SH-SY5Y (cell line): Measurements from ENCODE around the gene PADI4.

Experiments
- GATA2 ChIP-seq: IDR thresholded peaks from 2 replicates; pipeline ENCODE4 v1.6.1; 2011; ENCODE audit warnings: mild to moderate bottlenecking, low read depth, low read length
- GATA3 ChIP-seq: IDR thresholded peaks from 2 replicates; pipeline ENCODE4 v1.6.1; 2011; ENCODE audit warnings: low read depth, mild to moderate bottlenecking, low read length, moderate library complexity

The PADI4 gene

DNA sequence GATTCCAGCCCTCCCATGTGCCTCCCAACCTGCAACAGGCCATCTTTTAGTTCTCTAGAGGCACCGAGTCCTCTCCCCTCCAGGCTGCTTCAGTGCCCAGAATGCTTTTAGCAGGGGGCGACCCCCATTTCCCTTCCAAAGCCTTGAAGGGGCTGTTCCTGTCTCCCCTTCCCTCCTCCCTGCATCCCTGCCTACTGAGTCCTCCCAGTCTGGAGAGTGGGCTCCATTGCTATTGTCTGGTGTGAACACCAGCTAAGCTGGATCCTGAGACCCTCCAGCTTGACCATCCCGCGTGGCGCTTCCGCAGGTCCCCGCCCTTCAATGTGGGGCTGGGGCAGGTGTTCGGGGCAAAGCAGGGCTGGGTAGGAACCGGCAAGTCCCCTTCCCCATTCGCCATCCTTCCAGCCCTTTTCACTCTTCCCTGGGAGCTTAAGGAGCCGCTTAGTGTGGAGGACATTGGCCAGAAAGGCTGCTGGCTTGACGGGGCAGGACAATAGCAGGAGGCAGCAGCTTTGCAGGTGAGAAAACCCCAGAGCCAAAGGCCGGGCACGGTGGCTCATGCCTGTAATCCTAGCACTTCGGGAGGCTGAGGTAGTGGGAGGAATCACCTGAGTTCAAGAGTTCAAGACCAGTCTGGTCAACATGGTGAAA lies 96.2 kb downstream of the PADI4 start:
- TF ChIP-seq GATA2 (no peak), GATA3 (no peak)

DNA sequence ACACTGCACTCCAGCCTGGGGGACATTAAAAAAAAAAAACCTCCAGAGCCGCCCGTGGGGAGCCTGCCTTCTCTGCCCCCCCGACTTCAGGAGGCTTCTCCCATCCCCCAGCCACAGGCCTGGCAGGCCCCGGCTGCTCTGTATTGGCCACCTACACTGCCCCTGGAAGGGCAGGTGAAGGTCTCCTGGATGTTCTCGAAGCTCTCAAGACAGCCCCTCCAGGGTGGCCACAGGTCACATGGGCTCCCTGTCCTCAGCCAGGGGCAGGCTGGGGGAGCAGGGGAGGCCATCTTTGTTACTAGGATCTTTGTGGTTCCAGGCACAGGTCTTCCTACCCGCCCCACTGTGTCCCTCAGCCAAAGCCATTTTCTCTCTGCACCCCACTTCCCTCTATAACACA lies 96.8 kb downstream of the PADI4 start:
- TF ChIP-seq GATA3 (no peak), GATA2 (no peak)

- TF ChIP-seq GATA2 (no peak), GATA3 (no peak)
These were observed 98.1 kb downstream of the PADI4 start for GRCh38 chr1:17405898-17406759.

GRCh38 chr1:17409391-17409811 lies 101.4 kb downstream of the PADI4 start:
- TF ChIP-seq GATA2, result no peak
- no peak for TF ChIP-seq GATA3

DNA sequence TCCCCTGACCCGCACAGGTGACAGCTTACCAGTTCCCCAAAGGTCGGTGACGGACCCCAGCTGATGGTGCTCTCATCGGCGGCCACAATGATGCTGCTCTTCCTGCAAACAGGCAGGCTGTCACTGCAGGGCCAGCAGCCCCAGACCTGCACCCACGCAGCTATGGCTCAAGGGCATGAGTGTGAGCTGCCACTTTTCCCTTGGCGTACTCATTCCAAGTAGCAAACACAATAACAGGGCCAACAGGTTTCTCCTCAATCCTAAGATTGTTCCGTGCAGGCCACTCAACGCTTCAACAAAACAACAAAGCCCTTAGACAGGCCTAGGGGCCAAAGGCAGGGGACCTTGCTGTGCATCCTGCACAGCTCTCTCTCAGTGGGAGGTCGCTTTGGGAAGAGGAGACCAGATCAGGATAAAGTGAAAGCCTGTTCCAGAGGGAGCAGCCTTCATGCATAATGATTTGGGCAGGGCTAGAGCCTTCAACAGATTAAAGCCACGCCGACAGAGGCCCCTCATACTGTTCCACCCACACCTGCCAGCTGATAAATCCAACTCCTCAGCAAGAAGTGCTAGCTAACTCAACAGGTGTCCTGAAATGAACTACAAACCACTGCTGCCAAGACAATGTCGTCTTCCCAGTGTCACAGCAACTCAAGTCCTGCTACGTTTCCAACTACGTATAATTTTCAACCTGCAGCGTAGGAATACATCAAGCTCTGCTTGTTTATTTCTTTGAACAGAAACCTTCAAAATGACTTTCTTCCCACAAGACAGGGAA lies 104.3 kb downstream of the PADI4 start:
- no peak for TF ChIP-seq GATA3
- TF ChIP-seq GATA2, result no peak
